Nucleus accumbens (tissue), 56 donors: ENCODE results near the gene BEGAIN.

ENCODE experiments used
- DNase-seq, 56 donors: peaks; one replicate each; lab custom pipeline; 2025; lab: John Stamatoyannopoulos, UW

Gene BEGAIN

GRCh38 chr14:100540141-100540925 is 46.9 kb downstream of the BEGAIN start:
- DNase-seq = no peak

GRCh38 chr14:100539766-100540140 is 47.5 kb downstream of the BEGAIN start:
- DNase-seq = no peak

GRCh38 chr14:100539003-100539660 is 48.1 kb downstream of the BEGAIN start:
- no peak for DNase-seq

DNA sequence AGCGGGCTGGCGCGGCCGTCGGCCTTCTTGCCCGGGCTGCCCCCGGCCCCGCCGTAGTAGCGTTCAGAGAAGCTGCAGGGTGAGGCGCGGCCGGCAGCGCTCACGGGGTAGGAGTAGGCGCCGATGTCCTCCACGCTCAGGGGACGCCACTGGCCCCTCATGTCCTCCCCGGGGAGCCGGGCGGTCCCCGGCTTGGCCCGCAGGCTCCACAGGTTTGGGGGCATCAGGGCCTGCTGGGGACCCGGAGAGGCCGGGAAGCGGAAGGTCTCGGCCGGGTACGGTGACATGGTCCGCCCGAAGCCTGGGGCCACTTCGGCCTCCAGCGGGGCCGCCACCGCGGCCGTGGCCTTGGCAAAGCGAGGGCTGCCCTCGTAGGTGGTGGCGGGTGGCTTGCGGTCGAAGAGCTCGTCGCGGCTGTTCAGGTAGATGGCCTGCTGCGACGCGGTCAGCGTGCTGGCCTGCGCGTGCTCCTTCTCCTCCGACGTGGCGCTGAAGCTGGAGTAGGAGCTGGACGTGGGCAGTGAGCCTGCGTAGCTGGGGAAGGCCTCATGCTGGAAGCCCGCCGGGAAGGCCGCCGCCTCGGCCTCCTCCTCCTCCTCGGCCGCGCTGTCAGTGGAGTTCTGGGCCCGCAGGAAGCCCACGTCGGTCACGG is 48.7 kb downstream of the BEGAIN start:
- DNase-seq = no peak

GRCh38 chr14:100537446-100538350 is 49.5 kb downstream of the BEGAIN start:
- peak in 52 of 56 donors; percentile 19 to 85 (median 69) for DNase-seq

DNA sequence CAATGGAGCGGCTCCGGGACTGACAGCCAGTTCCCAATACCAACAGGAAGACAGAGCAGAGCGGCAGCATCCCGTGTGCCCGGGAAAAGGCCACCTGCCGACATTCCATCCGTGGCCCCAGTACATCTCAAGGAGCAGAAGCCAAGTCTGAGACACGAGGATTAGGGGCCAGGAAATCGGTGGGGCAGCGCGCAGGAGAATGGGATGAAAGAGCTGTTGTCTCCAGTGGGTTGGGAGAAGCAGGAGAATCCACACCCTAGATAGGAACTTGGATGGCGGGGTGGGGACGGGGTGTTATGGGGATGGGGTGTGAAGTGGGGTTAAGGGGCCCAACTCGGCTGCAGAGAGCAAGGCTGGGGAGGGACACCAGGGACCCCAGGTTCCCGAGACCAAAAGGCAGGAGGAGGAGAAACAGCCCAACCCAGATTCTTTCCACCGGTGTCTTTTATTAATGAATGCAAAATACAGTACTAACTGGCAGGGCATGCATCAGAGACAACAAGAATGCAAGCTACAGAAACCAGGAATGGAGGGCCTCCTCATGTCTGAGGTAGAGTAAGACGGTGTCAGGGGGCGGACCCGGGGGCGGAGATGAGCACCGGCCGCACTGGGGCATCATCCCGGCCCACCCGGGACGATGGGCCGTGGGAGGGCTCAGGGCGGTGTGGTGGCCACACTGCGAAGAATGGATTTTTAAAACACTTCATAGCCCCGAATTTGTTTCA is 50.3 kb downstream of the BEGAIN start:
- DNase-seq = peak in 1 of 56 donors; percentile 62

GRCh38 chr14:100536121-100536510 is 51.1 kb downstream of the BEGAIN start:
- no peak for DNase-seq

- DNase-seq = no peak
Observed at GRCh38 chr14:100535287-100536120, 51.7 kb downstream of the BEGAIN start.

DNA sequence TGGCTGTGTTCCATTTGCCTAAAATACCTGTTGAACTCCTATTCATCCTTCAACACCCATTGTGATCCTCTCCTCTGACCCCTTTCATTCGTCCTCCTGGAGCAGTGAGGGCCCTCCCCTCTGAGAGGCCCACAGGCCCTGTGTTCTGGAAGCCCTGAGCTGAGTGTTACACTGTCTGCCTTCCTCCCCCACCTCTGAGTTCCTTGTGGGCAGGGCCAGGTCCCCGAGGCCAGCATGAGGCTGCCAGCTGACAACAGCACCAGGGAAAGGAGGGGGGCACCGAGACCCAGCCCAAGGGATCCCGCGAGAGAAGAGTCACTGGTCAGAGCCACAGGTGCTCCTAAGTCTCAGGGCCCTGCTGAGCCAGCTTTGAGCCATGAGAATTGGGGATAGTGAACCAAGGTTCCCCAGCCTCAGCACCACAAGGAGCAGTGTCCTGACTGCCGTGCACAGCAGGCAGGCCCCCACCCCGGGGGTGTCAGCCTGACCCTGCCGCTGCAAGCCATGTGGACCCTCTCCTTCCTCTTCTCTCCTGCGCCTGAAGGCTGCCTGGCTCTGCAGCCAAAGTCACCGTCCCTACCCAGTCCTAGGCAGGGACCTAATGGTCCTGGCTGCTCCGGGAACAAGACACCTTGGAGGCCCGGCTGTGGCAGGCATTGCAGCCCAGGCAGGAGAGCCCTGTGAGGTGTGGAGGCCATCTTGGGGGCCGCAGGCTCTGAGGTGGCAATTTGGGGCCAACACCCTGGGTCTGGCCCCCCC is 52.5 kb downstream of the BEGAIN start:
- no peak for DNase-seq

DNA sequence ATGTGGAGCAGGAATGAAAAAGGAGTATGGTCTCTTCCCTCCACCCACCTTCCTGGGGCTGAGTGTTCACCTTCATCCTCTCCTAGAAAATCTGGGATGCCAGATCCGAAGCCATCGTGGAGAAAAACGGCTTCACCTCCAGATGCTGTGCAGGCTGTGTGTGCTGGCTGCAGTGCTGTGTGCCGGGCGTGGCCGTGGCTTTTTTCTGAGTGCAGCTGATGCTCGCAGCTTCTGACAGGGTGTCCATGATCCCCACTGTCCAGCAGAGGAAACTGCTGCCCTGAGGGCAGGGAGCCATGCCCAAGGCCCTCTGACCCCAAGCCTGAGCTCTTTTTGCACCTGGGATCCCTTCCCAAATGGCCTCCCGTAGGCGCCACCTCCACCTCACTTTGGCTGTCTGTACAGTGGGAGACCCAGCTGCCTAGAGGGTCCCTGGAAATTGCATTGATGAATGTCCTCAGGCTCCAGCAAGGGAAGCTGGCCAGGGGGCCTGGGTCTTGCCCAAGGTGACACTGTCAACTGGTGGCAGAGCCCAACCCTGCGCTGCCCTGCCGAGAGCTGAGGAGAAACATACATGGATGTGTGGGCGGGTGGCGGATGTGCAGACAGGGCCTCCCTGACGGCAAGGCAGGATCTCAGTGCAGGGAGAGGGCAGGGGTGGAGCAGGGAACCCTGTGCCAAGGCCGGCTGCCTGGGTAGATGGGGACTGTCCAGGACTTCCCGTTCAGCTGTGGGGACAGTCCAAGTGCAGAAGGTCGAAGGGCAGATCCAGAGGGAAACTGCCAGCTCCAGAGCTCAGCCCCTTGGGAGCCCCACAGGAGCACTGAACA is 53.3 kb downstream of the BEGAIN start:
- peak in 2 of 56 donors; percentile 25 to 32 for DNase-seq

GRCh38 chr14:100532906-100533655 is 54.1 kb downstream of the BEGAIN start:
- DNase-seq = no peak

- DNase-seq = no peak
Observed at GRCh38 chr14:100532154-100532861, 54.9 kb downstream of the BEGAIN start.

GRCh38 chr14:100531152-100532121 is 55.8 kb downstream of the BEGAIN start:
- DNase-seq = no peak

GRCh38 chr14:100530270-100531072 is 56.7 kb downstream of the BEGAIN start:
- no peak for DNase-seq
